BLaER1 (cell line): Measurements from ENCODE around the gene ADD2.
A peak's percentile ranks its signal among the peaks of the same experiment; 100 is the strongest.

Experiments used
- H3K27ac ChIP-seq: shearing (Covaris generic); formaldehyde crosslinking; 2 replicates; pipeline ENCODE4 v1.8.1; 2022
- H3K27me3 ChIP-seq: shearing (Covaris generic); formaldehyde crosslinking; 2 replicates; pipeline ENCODE4 v1.8.1; 2022
- H3K36me3 ChIP-seq: shearing (Covaris generic); formaldehyde crosslinking; 2 replicates; pipeline ENCODE4 v1.8.1; 2022
- H3K4me1 ChIP-seq: shearing (Covaris generic); formaldehyde crosslinking; 2 replicates; pipeline ENCODE4 v1.8.1; 2022
- H3K4me2 ChIP-seq: shearing (Covaris generic); formaldehyde crosslinking; 2 replicates; pipeline ENCODE4 v1.8.1; 2022
- H3K4me3 ChIP-seq: shearing (Covaris generic); formaldehyde crosslinking; 2 replicates; pipeline ENCODE4 v1.8.1; 2022
- H3K9ac ChIP-seq: shearing (Covaris generic); formaldehyde crosslinking; 2 replicates; pipeline ENCODE4 v1.8.1; 2022
- H3K9me3 ChIP-seq: shearing (Covaris generic); formaldehyde crosslinking; 2 replicates; pipeline ENCODE4 v1.8.1; 2022
- H4K20me1 ChIP-seq: shearing (Covaris generic); formaldehyde crosslinking; 2 replicates; pipeline ENCODE4 v1.8.1; 2022
- Cebpa-rat ChIP-seq: shearing (Covaris generic); IDR thresholded peaks from 2 replicates; pipeline ENCODE4 v1.8.1; 2022

ADD2 gene

GRCh38 chr2:70726947-70727725 is 40.9 kb downstream of the ADD2 start:
- Histone ChIP-seq H3K9ac (no peak overlapping the region), H3K4me3 (no peak overlapping the region), H3K4me1 (peaks cover 31% of the 10 kb centered on the region), H3K36me3 (peaks cover 35% of the 10 kb centered on the region), H3K27ac (no peak overlapping the region), H4K20me1 (peaks cover 81% of the 10 kb centered on the region), H3K27me3 (no peaks in the 10 kb centered on the region), H3K4me2 (no peak overlapping the region), H3K9me3 (no peaks in the 10 kb centered on the region; the same call in 1 of the 2 replicates)
- no peak for TF ChIP-seq Cebpa-rat

- H3K27ac ChIP-seq, result no peak overlapping the region
- H3K36me3 ChIP-seq, result peaks cover 35% of the 10 kb centered on the region
- H3K9me3 ChIP-seq, result no peaks in the 10 kb centered on the region; the same call in 1 of the 2 replicates
- no peaks in the 10 kb centered on the region for H3K27me3 ChIP-seq
- peaks cover 15% of the 10 kb centered on the region for H3K4me1 ChIP-seq
- no peak for TF ChIP-seq Cebpa-rat
- H3K4me3 ChIP-seq, result no peak overlapping the region
- no peak overlapping the region for H3K9ac ChIP-seq
- peaks cover 73% of the 10 kb centered on the region for H4K20me1 ChIP-seq
- H3K4me2 ChIP-seq, result no peak overlapping the region
These were observed 42.5 kb downstream of the ADD2 start for GRCh38 chr2:70725505-70725904.

GRCh38 chr2:70724366-70724765 is 43.6 kb downstream of the ADD2 start:
- Histone ChIP-seq H3K27ac (no peak overlapping the region), H3K4me2 (no peak overlapping the region), H3K4me1 (peaks cover 15% of the 10 kb centered on the region), H4K20me1 (peaks cover 79% of the 10 kb centered on the region), H3K9me3 (no peaks in the 10 kb centered on the region; the same call in 1 of the 2 replicates), H3K27me3 (no peaks in the 10 kb centered on the region), H3K4me3 (no peak overlapping the region), H3K9ac (no peak overlapping the region), H3K36me3 (peaks cover 35% of the 10 kb centered on the region)
- TF ChIP-seq Cebpa-rat, result no peak

GRCh38 chr2:70723286-70723885 is 44.6 kb downstream of the ADD2 start:
- Histone ChIP-seq H3K4me1 (peaks cover 15% of the 10 kb centered on the region), H3K27me3 (no peaks in the 10 kb centered on the region), H3K9ac (no peak overlapping the region), H3K27ac (no peak overlapping the region), H3K4me3 (no peak overlapping the region), H3K9me3 (no peaks in the 10 kb centered on the region; the same call in 1 of the 2 replicates), H3K4me2 (peak overlapping the region; percentile 16; the same call in 1 of the 2 replicates), H4K20me1 (peaks cover 79% of the 10 kb centered on the region), H3K36me3 (peaks cover 36% of the 10 kb centered on the region)
- no peak for TF ChIP-seq Cebpa-rat

- TF ChIP-seq Cebpa-rat, result no peak
- Histone ChIP-seq H3K27me3 (no peaks in the 10 kb centered on the region), H3K4me2 (no peak overlapping the region), H3K9ac (no peak overlapping the region), H3K9me3 (no peaks in the 10 kb centered on the region), H4K20me1 (peaks cover 86% of the 10 kb centered on the region), H3K4me3 (no peak overlapping the region), H3K27ac (no peak overlapping the region), H3K4me1 (peaks cover 15% of the 10 kb centered on the region), H3K36me3 (peaks cover 30% of the 10 kb centered on the region)
These were observed 47.9 kb downstream of the ADD2 start for GRCh38 chr2:70720124-70720523.

- Histone ChIP-seq H3K4me3 (no peak overlapping the region), H3K9me3 (no peaks in the 10 kb centered on the region), H4K20me1 (peaks cover 87% of the 10 kb centered on the region), H3K27ac (no peak overlapping the region), H3K9ac (no peak overlapping the region), H3K36me3 (peaks cover 32% of the 10 kb centered on the region), H3K4me2 (no peak overlapping the region), H3K27me3 (no peaks in the 10 kb centered on the region), H3K4me1 (peaks cover 15% of the 10 kb centered on the region)
- TF ChIP-seq Cebpa-rat, result no peak
These were observed 48.8 kb downstream of the ADD2 start for GRCh38 chr2:70719231-70719630.

GRCh38 chr2:70718736-70719135 is 49.3 kb downstream of the ADD2 start:
- H3K36me3 ChIP-seq, result peaks cover 37% of the 10 kb centered on the region
- no peak overlapping the region for H3K9ac ChIP-seq
- no peaks in the 10 kb centered on the region for H3K27me3 ChIP-seq
- no peak overlapping the region for H3K4me2 ChIP-seq
- no peak for TF ChIP-seq Cebpa-rat
- peaks cover 87% of the 10 kb centered on the region for H4K20me1 ChIP-seq
- no peak overlapping the region for H3K4me3 ChIP-seq
- H3K9me3 ChIP-seq, result no peaks in the 10 kb centered on the region
- H3K27ac ChIP-seq, result no peak overlapping the region
- H3K4me1 ChIP-seq, result peaks cover 14% of the 10 kb centered on the region

GRCh38 chr2:70718241-70718640 is 49.8 kb downstream of the ADD2 start:
- TF ChIP-seq Cebpa-rat, result no peak
- Histone ChIP-seq H3K27ac (no peak overlapping the region), H4K20me1 (peaks cover 87% of the 10 kb centered on the region), H3K9me3 (no peaks in the 10 kb centered on the region), H3K4me2 (no peak overlapping the region), H3K4me3 (no peak overlapping the region), H3K27me3 (no peaks in the 10 kb centered on the region), H3K9ac (no peak overlapping the region), H3K4me1 (peaks cover 9% of the 10 kb centered on the region), H3K36me3 (peaks cover 42% of the 10 kb centered on the region)

GRCh38 chr2:70717431-70718038 is 50.5 kb downstream of the ADD2 start:
- H4K20me1 ChIP-seq, result peaks cover 82% of the 10 kb centered on the region
- no peak overlapping the region for H3K27ac ChIP-seq
- H3K9me3 ChIP-seq, result no peaks in the 10 kb centered on the region
- no peak overlapping the region for H3K4me2 ChIP-seq
- H3K36me3 ChIP-seq, result peaks cover 49% of the 10 kb centered on the region
- TF ChIP-seq Cebpa-rat, result no peak
- H3K4me3 ChIP-seq, result no peak overlapping the region
- no peak overlapping the region for H3K9ac ChIP-seq
- no peaks in the 10 kb centered on the region for H3K27me3 ChIP-seq
- H3K4me1 ChIP-seq, result peaks cover 2% of the 10 kb centered on the region

- Histone ChIP-seq H3K9ac (no peak overlapping the region), H3K36me3 (peaks cover 55% of the 10 kb centered on the region), H3K4me1 (no peaks in the 10 kb centered on the region), H3K9me3 (no peaks in the 10 kb centered on the region), H3K27ac (no peak overlapping the region), H3K4me3 (no peak overlapping the region), H4K20me1 (peaks cover 82% of the 10 kb centered on the region), H3K27me3 (no peaks in the 10 kb centered on the region), H3K4me2 (no peak overlapping the region)
- TF ChIP-seq Cebpa-rat, result no peak
These were observed 51.0 kb downstream of the ADD2 start for GRCh38 chr2:70716951-70717350.
